Keratinocyte (primary cell): ENCODE data around the gene HSBP1L1.

Experiments
- CTCF ChIP-seq, 3 experiments: IDR thresholded peaks in 1 of 3; conservative IDR thresholded peaks in 1 of 3; optimal IDR thresholded peaks in 1 of 3; 2 replicates in 2 of 3; 3 replicates in 1 of 3; pipeline versions ENCODE3 to v1.5.1; 2011; ENCODE audit warnings: low read length in 3 of 3, mild to moderate bottlenecking in 3 of 3, moderate library complexity in 2 of 3, control low read depth in 1 of 3, inconsistent platforms in 1 of 3; ENCODE audit not compliant: insufficient read depth in 2 of 3; ENCODE audit errors: extremely low read depth in 1 of 3
- EZH2 ChIP-seq: IDR thresholded peaks from one replicate; pipeline ENCODE4 v1.6.1; 2012; ENCODE audit warnings: inconsistent platforms, mild to moderate bottlenecking, low read length, moderate library complexity

GRCh38 chr18:79934311-79935097 is 29.9 kb upstream of the HSBP1L1 start:
- TF ChIP-seq CTCF (optimal IDR thresholded peaks at IDR 0.05 in 1 of 3, IDR thresholded peaks at IDR 0.05 in 1 of 3, conservative IDR thresholded peaks at IDR 0.05 in 1 of 3; ENCODE audit: extremely low read depth in 1 of 3, insufficient read depth in 2 of 3, low read length in 3 of 3): no peak
- no peak for TF ChIP-seq EZH2
